Thoracic aorta (tissue), 2 donors: ENCODE measurements around the gene XXYLT1. TPM values are rescaled to one million over a fixed set of nuclear protein-coding genes. Genes with fewer than 3 reads are reported as not detected.
"Not testable (repeated sequence)": the region's sequence is repeated elsewhere in the genome, so short reads cannot be mapped to it uniquely, and the experiment has no call there.

Source experiments
- ATAC-seq: fragments of 150-250 bp; one replicate; pipeline ENCODE4 v1.8.0; 2017; ENCODE audit warnings: low read depth; ENCODE audit not compliant: insufficient number of reproducible peaks, low FRiP score
- DNase-seq: peaks from one replicate; pipeline ENCODE4 v3.0.0-alpha.2; 2020; ENCODE audit warnings: low spot score
- H3K27ac ChIP-seq, 2 donors: fragments of 200-600 bp; sonication (generic); 1 replicate in 1 of 2; 2 replicates in 1 of 2; pipeline ENCODE4 v1.5.1; 2016; ENCODE audit warnings: mild to moderate bottlenecking in 2 of 2, moderate library complexity in 2 of 2
- H3K27me3 ChIP-seq: fragments of 200-600 bp; sonication (generic); replicated peaks from 2 replicates; pipeline ENCODE4 v1.6.0; 2016; ENCODE audit warnings: mild to moderate bottlenecking; ENCODE audit not compliant: insufficient read depth
- H3K36me3 ChIP-seq: fragments of 200-600 bp; sonication (generic); one replicate; pipeline ENCODE4 v1.5.1; 2016
- H3K4me1 ChIP-seq, 2 donors: fragments of 200-600 bp; sonication (generic); 1 replicate in 1 of 2; 2 replicates in 1 of 2; pipeline versions ENCODE4 v1.5.1 to v1.6.0; 2016; ENCODE audit warnings: low read depth in 2 of 2, mild to moderate bottlenecking in 1 of 2; ENCODE audit not compliant: control insufficient read depth in 1 of 2
- H3K4me3 ChIP-seq: fragments of 200-600 bp; sonication (generic); 2 replicates; pipeline ENCODE4 v1.5.1; 2016; ENCODE audit warnings: mild to moderate bottlenecking
- H3K9me3 ChIP-seq: fragments of 200-600 bp; sonication (generic); 2 replicates; pipeline ENCODE4 v1.5.1; 2016
- total RNA-seq, 2 donors: library from RNA; depleted of rRNA; stranded (reverse); fragments of >200 nt; gene quantifications; one replicate each; pipeline versions ENCODE4 v1.1.0 to v1.2.3, GENCODE V29; 2016
- TF ChIP-seq, protein P1 (sequence below): fragments of 200-600 bp; sonication (generic); IDR thresholded peaks from one replicate; pipeline ENCODE4 v1.5.1; 2019; ENCODE audit warnings: antibody characterized with exemption

Gene XXYLT1
- total RNA-seq, 2 donors from 2014 or later: 17.7 to 21.2 TPM

DNA sequence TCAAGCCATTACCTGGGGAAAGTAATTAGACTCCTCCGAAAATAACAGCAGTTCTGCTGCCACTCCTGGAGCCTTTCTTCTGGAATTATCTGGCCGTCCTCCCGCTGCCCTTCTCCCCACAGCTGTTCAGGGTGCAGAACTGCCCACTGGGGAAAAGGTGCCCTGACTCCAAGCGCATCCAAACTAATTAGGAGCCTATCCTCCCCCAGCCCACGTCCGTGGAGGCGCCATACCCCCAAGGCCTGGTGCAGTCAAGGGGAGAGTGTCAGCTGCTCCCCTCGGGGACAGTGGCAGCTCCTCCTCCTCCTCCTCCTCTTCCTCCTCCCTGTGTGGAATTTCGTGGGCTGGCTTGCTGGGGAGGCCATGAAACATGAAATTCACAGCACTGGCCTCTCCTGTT lies 177.2 kb downstream of the XXYLT1 start:
- Histone ChIP-seq H3K27ac (no peak overlapping the region), H3K36me3 (no peaks in the 10 kb centered on the region), H3K27me3 (no peaks in the 10 kb centered on the region), H3K9me3 (no peaks in the 10 kb centered on the region), H3K4me3 (no peak overlapping the region), H3K4me1 (peaks cover 0 to 6% of the 10 kb centered on the region in 2 donors)
- DNase-seq (no peak), ATAC-seq (no peak)
- TF ChIP-seq, protein P1, sequence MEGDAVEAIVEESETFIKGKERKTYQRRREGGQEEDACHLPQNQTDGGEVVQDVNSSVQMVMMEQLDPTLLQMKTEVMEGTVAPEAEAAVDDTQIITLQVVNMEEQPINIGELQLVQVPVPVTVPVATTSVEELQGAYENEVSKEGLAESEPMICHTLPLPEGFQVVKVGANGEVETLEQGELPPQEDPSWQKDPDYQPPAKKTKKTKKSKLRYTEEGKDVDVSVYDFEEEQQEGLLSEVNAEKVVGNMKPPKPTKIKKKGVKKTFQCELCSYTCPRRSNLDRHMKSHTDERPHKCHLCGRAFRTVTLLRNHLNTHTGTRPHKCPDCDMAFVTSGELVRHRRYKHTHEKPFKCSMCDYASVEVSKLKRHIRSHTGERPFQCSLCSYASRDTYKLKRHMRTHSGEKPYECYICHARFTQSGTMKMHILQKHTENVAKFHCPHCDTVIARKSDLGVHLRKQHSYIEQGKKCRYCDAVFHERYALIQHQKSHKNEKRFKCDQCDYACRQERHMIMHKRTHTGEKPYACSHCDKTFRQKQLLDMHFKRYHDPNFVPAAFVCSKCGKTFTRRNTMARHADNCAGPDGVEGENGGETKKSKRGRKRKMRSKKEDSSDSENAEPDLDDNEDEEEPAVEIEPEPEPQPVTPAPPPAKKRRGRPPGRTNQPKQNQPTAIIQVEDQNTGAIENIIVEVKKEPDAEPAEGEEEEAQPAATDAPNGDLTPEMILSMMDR: no peak

GRCh38 chr3:195087840-195088601 lies 182.9 kb downstream of the XXYLT1 start:
- H3K4me1 ChIP-seq: not testable (repeated sequence)

DNA sequence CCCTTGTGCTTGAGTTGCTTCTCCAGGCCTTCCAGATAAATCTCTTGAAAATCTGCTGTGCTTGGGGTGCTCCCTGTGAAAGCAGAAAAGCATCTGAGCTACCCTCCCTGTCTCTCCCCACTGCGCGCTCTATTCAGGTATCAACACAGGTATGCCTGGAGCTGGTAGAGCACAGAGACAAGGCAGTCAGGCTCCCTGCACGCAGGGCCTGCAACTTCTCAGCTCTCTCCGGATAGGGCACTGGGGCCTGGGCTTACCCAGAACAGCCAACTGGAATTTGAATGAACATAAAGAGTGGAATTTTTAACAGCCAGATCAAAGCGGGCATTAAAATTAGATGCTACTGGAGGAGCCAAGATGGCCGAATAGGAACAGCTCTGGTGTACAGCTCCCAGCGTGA lies 183.6 kb downstream of the XXYLT1 start:
- Histone ChIP-seq H3K27ac (no peak overlapping the region), H3K9me3 (no peaks in the 10 kb centered on the region), H3K36me3 (no peaks in the 10 kb centered on the region), H3K4me1 (no peaks in the 10 kb centered on the region), H3K4me3 (no peak overlapping the region), H3K27me3 (no peaks in the 10 kb centered on the region)
- no peak for ATAC-seq
- no peak for DNase-seq
- TF ChIP-seq, protein P1: no peak

More at GRCh38 chr3:195087840-195088601, 182.9 kb downstream of the XXYLT1 start:
- ATAC-seq, H3K27me3 ChIP-seq, H3K9me3 ChIP-seq, H3K4me3 ChIP-seq, DNase-seq, H3K27ac ChIP-seq, H3K36me3 ChIP-seq: not testable (repeated sequence)

DNA sequence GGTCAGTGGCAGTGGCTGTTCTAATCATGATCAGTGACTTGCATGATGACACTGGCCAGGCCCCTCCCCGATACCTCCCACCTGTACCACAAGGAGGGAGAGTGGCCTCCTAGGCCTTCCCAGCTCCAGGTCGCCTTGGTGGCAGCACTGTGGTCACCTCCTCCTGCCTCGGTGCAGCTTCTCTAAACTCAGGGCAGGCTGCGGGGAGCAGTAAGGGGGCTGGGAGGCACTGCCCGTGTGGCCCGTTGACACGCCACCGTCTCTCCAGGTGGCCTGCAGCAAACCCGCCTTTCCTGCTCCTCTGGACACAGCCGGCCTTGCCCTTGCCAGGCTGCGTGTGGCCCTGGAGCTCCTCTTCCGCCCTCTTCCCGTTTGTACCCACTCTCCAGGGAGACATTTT lies 184.1 kb downstream of the XXYLT1 start:
- Histone ChIP-seq H3K9me3 (no peaks in the 10 kb centered on the region), H3K4me3 (no peak overlapping the region), H3K36me3 (no peaks in the 10 kb centered on the region), H3K27me3 (no peaks in the 10 kb centered on the region), H3K4me1 (no peaks in the 10 kb centered on the region), H3K27ac (no peak overlapping the region)
- ATAC-seq: no peak
- DNase-seq: no peak
- TF ChIP-seq, protein P1: no peak

- H3K27ac ChIP-seq: no peak overlapping the region
These were observed 184.6 kb downstream of the XXYLT1 start for GRCh38 chr3:195086341-195086740.

More at GRCh38 chr3:195086341-195086740, 184.6 kb downstream of the XXYLT1 start:
- Histone ChIP-seq H3K9me3 (no peaks in the 10 kb centered on the region), H3K36me3 (no peaks in the 10 kb centered on the region), H3K4me1 (no peaks in the 10 kb centered on the region), H3K27me3 (no peaks in the 10 kb centered on the region), H3K4me3 (no peak overlapping the region)
- TF ChIP-seq, protein P1: no peak
- no peak for ATAC-seq
- no peak for DNase-seq
